Measurements from ENCODE around the gene NKIRAS2. TPM values are rescaled to one million over a fixed set of nuclear protein-coding genes. Genes with fewer than 3 reads are reported as not detected.
"Not testable (repeated sequence)": the region's sequence is repeated elsewhere in the genome, so short reads cannot be mapped to it uniquely, and the experiment has no call there.

NKIRAS2 gene
- total RNA-seq, 2 experiments from 2014 or later = 15.6 to 16.1 TPM

DNA sequence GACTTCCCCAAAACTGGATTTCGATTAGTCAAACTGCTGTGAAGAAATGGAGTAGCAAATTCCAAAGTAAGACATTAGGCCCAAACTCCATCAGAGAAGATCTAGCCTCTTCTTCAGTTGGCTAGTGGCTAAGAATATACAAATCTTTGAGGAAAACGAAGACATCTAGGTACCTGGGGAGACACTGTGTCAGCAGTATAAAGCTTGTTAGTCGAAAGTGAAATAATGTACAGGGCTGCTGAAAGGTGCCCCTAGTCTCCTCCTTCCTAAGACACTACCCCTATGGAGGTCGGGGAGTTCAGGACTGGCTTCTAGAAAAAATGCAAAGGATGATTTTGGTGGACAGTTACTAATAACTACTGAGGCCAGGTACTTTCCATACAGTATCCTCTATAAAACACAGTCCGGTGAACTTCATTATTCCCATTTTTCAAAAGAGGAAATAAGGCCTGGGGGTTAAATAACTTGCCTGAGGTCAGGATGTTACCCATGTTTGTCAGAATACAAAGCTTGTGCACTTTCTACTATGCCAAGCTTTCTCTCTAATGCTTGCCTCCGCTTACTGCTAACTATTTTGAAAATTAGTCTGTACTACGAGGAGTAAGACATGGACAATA, 17.6 kb upstream of the NKIRAS2 start:
- peak overlapping the region; percentile 13 for H3K27ac Mint-ChIP-seq
- DNase-seq = no peak
- no peak overlapping the region for H3K4me3 Mint-ChIP-seq
- ChIA-PET CTCF (interaction anchor here (0.8 to 1.3 kb wide), 3 partner anchors 18 to 39 kb away, joined by 4 to 6 read pairs (median 4); partner anchors contain the start of gene NKIRAS2), POLR2A (interaction anchor here (0.7 kb wide), 1 partner anchor 394 kb away, joined by 3 read pairs; no protein-coding TSS in a partner anchor)
- intact Hi-C loops (cut with micrococcal nuclease) = no loop called here
- peaks cover 20% of the 10 kb centered on the region for H3K36me3 Mint-ChIP-seq
- H3K27me3 Mint-ChIP-seq = no peaks in the 10 kb centered on the region
- H3K4me1 Mint-ChIP-seq (ENCODE audit: low read depth) = peaks cover 21% of the 10 kb centered on the region
- no peaks in the 10 kb centered on the region for H3K9me3 Mint-ChIP-seq

- intact Hi-C loops (cut with micrococcal nuclease) = no loop called here
- Mint-ChIP-seq H3K4me3 (no peak overlapping the region), H3K27me3 (no peaks in the 10 kb centered on the region), H3K4me1 (ENCODE audit: low read depth) (peaks cover 22% of the 10 kb centered on the region), H3K27ac (no peak overlapping the region), H3K36me3 (peaks cover 20% of the 10 kb centered on the region), H3K9me3 (no peaks in the 10 kb centered on the region)
- ChIA-PET CTCF (interaction anchor here (0.8 to 1.6 kb wide), 4 partner anchors 17 to 216 kb away, joined by 3 to 6 read pairs (median 4); partner anchors contain the start of genes JUP and NKIRAS2), POLR2A (interaction anchor here (0.7 to 1.3 kb wide), 2 partner anchors 17 to 394 kb away, joined by 3 read pairs; partner anchors contain the start of gene NKIRAS2)
- DNase-seq = no peak
Observed at GRCh38 chr17:42002792-42003301, 17.0 kb upstream of the NKIRAS2 start.

DNA sequence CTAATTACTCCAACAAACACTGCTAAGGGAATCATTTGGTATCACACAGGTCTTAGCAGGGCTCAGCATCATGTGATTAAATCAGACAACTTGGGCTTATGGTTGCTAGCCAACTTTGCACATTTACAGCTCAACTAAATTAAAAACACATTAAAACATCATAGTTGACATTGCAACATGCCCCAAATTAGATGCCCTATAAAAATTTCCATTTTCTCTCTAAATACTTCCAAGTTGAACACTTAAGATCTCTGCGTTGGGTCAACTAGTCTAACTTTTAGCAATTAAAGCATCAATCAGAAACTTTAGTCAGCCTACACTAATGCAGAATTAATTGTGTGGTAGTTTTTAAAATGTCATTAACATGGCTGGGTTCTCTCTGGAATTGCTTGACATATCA, 14.7 kb upstream of the NKIRAS2 start:
- CTCF ChIA-PET = interaction anchor here (1.2 kb wide), 1 partner anchor 13 kb away, joined by 4 read pairs; no protein-coding TSS in a partner anchor
- no peak overlapping the region for H3K4me3 Mint-ChIP-seq
- intact Hi-C loops (cut with micrococcal nuclease) = no loop called here
- H3K27me3 Mint-ChIP-seq = no peaks in the 10 kb centered on the region
- POLR2A ChIA-PET = no interaction called here
- no peak for DNase-seq
- H3K36me3 Mint-ChIP-seq = peaks cover 16% of the 10 kb centered on the region
- peaks cover 32% of the 10 kb centered on the region for H3K4me1 Mint-ChIP-seq (ENCODE audit: low read depth)
- H3K27ac Mint-ChIP-seq = no peak overlapping the region
- no peaks in the 10 kb centered on the region for H3K9me3 Mint-ChIP-seq

DNA sequence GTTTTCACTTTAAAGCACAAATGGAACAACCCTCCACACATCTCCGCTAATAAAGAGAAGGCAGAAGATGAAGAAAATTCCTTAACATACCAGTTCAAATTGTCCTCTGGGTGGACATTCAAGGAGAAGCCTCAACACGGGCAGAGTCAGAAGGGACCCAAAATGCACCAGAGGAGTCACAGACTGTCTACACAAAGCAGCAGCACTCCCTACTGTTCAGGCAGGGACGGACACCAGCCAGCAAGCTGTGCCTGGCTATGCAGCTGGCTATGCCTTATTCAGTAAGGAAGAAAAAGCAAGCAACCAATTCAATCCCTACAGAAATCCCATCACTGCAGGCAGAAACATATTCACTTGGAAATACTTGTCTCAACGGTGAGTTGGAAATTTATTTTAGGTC, 10.7 kb upstream of the NKIRAS2 start:
- no peak overlapping the region for H3K27ac Mint-ChIP-seq
- H3K9me3 Mint-ChIP-seq = no peaks in the 10 kb centered on the region
- H3K4me3 Mint-ChIP-seq = no peak overlapping the region
- peaks cover 56% of the 10 kb centered on the region for H3K4me1 Mint-ChIP-seq (ENCODE audit: low read depth)
- no peaks in the 10 kb centered on the region for H3K27me3 Mint-ChIP-seq
- POLR2A ChIA-PET = no interaction called here
- DNase-seq = no peak
- CTCF ChIA-PET = interaction anchor here (0.6 kb wide), 1 partner anchor 11 kb away, joined by 3 read pairs; the partner anchor contains the start of gene NKIRAS2
- H3K36me3 Mint-ChIP-seq = peaks cover 9% of the 10 kb centered on the region
- intact Hi-C loops (cut with micrococcal nuclease) = no loop called here

GRCh38 chr17:42010266-42010680, 9.6 kb upstream of the NKIRAS2 start:
- CTCF ChIA-PET = not testable (repeated sequence)
- H3K4me1 Mint-ChIP-seq (ENCODE audit: low read depth) = peaks cover 52% of the 10 kb centered on the region
- H3K27ac Mint-ChIP-seq = peak overlapping the region; percentile 45

GRCh38 chr17:42010898-42011516, 8.9 kb upstream of the NKIRAS2 start:
- DNase-seq = no peak
- POLR2A ChIA-PET = no interaction called here
- Mint-ChIP-seq H3K4me3 (no peak overlapping the region), H3K4me1 (ENCODE audit: low read depth) (peaks cover 56% of the 10 kb centered on the region), H3K9me3 (no peaks in the 10 kb centered on the region), H3K27me3 (no peaks in the 10 kb centered on the region), H3K36me3 (peaks cover 17% of the 10 kb centered on the region), H3K27ac (peak overlapping the region; percentile 45)
- intact Hi-C loops (cut with micrococcal nuclease) = loop anchor here (10.0 kb wide), 2 partner anchors 146 to 174 kb away; partner anchors contain the start of genes HCRT, KCNH4 and KLHL11
- CTCF ChIA-PET = no interaction called here

More at GRCh38 chr17:42010266-42010680, 9.6 kb upstream of the NKIRAS2 start:
- intact Hi-C loops (cut with micrococcal nuclease) = loop anchor here (10.0 kb wide), 2 partner anchors 145 to 175 kb away; partner anchors contain the start of genes HCRT, KCNH4 and KLHL11
- DNase-seq, H3K4me3 Mint-ChIP-seq, H3K27me3 Mint-ChIP-seq, H3K9me3 Mint-ChIP-seq, POLR2A ChIA-PET: not testable (repeated sequence)
- H3K36me3 Mint-ChIP-seq = peaks cover 13% of the 10 kb centered on the region

- not testable (repeated sequence) for H3K27me3 Mint-ChIP-seq, H3K9me3 Mint-ChIP-seq, DNase-seq, H3K4me3 Mint-ChIP-seq, H3K27ac Mint-ChIP-seq
- H3K36me3 Mint-ChIP-seq = peaks cover 27% of the 10 kb centered on the region
- H3K4me1 Mint-ChIP-seq (ENCODE audit: low read depth) = peaks cover 58% of the 10 kb centered on the region
- ChIA-PET POLR2A (interaction anchor here (0.6 kb wide), 1 partner anchor 9 kb away, joined by 3 read pairs; no protein-coding TSS in a partner anchor), CTCF (interaction anchor here (1.1 to 1.3 kb wide), 2 partner anchors 11 to 47 kb away, joined by 4 read pairs; no protein-coding TSS in a partner anchor)
- intact Hi-C loops (cut with micrococcal nuclease) = loop anchor here (10.0 kb wide), 2 partner anchors 148 to 172 kb away; partner anchors contain the start of genes HCRT, KCNH4 and KLHL11
Observed at GRCh38 chr17:42012363-42012762, 7.5 kb upstream of the NKIRAS2 start.

- H3K9me3 Mint-ChIP-seq = not testable (repeated sequence)
Observed at GRCh38 chr17:42013740-42014139, 6.2 kb upstream of the NKIRAS2 start.

GRCh38 chr17:42016411-42016831, 3.5 kb upstream of the NKIRAS2 start:
- DNase-seq = peak; percentile 39

More at GRCh38 chr17:42013740-42014139, 6.2 kb upstream of the NKIRAS2 start:
- Mint-ChIP-seq H3K36me3 (peaks cover 27% of the 10 kb centered on the region), H3K4me1 (ENCODE audit: low read depth) (peaks cover 63% of the 10 kb centered on the region)
- intact Hi-C loops (cut with micrococcal nuclease) = loop anchor here (10.0 kb wide), 2 partner anchors 149 to 171 kb away; partner anchors contain the start of genes HCRT, KCNH4 and KLHL11
- DNase-seq, POLR2A ChIA-PET, H3K4me3 Mint-ChIP-seq, H3K27me3 Mint-ChIP-seq, H3K27ac Mint-ChIP-seq: not testable (repeated sequence)
- CTCF ChIA-PET = interaction anchor here (1.2 kb wide), 1 partner anchor 92 kb away, joined by 3 read pairs; no protein-coding TSS in a partner anchor

DNA sequence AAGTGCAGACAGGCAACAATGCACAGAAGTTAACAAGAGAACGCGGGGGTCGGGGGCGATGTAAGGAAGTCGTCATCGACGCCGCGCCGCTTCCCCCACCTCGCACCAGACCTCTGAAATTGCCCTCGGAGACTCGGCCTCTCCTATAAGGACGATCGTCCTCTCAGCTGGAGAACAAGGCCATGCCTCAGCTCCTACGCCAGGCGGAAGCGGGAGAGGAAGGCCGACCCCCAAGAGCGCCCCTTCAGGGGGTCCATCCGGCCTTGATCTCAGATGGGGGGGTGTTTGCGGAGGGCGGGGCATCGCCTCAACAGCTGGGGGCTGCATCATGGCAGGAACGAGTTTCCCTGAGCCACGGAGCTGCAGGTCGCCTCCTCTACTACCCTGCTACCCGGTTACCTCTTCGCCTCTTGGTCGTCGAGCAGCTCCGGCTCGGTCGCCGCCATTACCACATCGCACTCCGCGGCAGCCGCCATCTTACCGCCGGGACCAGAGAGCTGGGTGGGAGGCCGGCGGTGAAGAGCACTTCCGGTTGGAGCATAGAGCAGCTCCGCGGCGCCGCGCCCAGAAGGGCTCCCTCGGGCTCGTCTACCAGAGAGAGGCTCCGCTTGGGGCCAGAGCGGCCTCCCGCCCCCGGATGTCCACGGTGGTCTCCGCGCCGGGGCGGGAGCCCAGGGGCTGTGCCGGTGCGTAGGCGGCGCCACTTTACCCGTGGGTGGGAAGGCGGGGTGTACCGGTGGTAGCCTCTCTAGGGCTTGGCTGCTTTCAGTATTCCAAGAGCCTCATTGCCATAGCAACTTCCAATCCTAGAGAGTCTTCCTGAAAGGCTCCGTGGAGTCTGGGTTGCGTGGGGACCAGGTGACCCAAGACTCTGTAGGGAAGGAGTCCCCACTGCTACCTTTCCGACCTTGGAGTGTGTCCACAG, 2.7 kb upstream of the NKIRAS2 start, which contains the start of gene DNAJC7:
Gene DNAJC7 (minus strand): TSS at position 499 of the 925 bp plus-strand sequence. CDS start 23 bp downstream, at position 476.
- Mint-ChIP-seq H3K27me3 (no peaks in the 10 kb centered on the region), H3K4me1 (ENCODE audit: low read depth) (peaks cover 56% of the 10 kb centered on the region), H3K36me3 (peaks cover 19% of the 10 kb centered on the region), H3K9me3 (no peaks in the 10 kb centered on the region), H3K4me3 (peak within 1 kb of the TSS; percentile 96), H3K27ac (peak within 1 kb of the TSS; percentile 98)
- POLR2A ChIA-PET = interaction anchor here (0.6 to 3.5 kb wide), 19 partner anchors 9 to 443 kb away, joined by 3 to 33 read pairs (median 3); partner anchors contain the start of genes ACLY, CNP, DHX58 and EIF1
- CTCF ChIA-PET = interaction anchor here (0.9 to 13.7 kb wide), 8 partner anchors 9 to 592 kb away, joined by 3 to 211 read pairs (median 8); partner anchors contain the start of genes C17orf113, CNP, DHX58 and KAT2A
- intact Hi-C loops (cut with micrococcal nuclease) = loop anchor here (2.0 to 10.0 kb wide), 3 partner anchors 50 to 168 kb away; partner anchors contain the start of genes CNP, HCRT, KCNH4 and KLHL11
- peak; percentile 93 for DNase-seq

More at GRCh38 chr17:42016411-42016831, 3.5 kb upstream of the NKIRAS2 start:
- Mint-ChIP-seq H3K27ac (peak overlapping the region; percentile 98), H3K9me3 (no peaks in the 10 kb centered on the region), H3K4me1 (ENCODE audit: low read depth) (peaks cover 61% of the 10 kb centered on the region), H3K36me3 (peaks cover 17% of the 10 kb centered on the region), H3K4me3 (peak overlapping the region; percentile 96), H3K27me3 (no peaks in the 10 kb centered on the region)
- POLR2A ChIA-PET = interaction anchor here (0.6 to 3.3 kb wide), 6 partner anchors 30 to 443 kb away, joined by 3 to 33 read pairs (median 3); partner anchors contain the start of genes CNP and STAT5A
- CTCF ChIA-PET = interaction anchor here (1.4 to 13.7 kb wide), 5 partner anchors 9 to 519 kb away, joined by 4 to 211 read pairs (median 20); partner anchors contain the start of genes CNP, DHX58, KAT2A and NAGLU
- intact Hi-C loops (cut with micrococcal nuclease) = loop anchor here (2.0 to 10.0 kb wide), 3 partner anchors 50 to 168 kb away; partner anchors contain the start of genes CNP, HCRT, KCNH4 and KLHL11

Measured in activated CD4-positive, alpha-beta memory T cell treated with anti-CD3 and anti-CD28 coated beads for 36 hours (primary cell).